GM18520 (cell line): ENCODE measurements around the gene VPS72.

Experiments
- ATAC-seq: cut with Tn5 transposase; IDR thresholded peaks from one replicate; pipeline ENCODE4 v1.9.1; 2021; ENCODE audit not compliant: unreplicated experiment

Gene VPS72

GRCh38 chr1:151146072-151146411 lies 44.0 kb downstream of the VPS72 start:
- no peak for ATAC-seq

DNA sequence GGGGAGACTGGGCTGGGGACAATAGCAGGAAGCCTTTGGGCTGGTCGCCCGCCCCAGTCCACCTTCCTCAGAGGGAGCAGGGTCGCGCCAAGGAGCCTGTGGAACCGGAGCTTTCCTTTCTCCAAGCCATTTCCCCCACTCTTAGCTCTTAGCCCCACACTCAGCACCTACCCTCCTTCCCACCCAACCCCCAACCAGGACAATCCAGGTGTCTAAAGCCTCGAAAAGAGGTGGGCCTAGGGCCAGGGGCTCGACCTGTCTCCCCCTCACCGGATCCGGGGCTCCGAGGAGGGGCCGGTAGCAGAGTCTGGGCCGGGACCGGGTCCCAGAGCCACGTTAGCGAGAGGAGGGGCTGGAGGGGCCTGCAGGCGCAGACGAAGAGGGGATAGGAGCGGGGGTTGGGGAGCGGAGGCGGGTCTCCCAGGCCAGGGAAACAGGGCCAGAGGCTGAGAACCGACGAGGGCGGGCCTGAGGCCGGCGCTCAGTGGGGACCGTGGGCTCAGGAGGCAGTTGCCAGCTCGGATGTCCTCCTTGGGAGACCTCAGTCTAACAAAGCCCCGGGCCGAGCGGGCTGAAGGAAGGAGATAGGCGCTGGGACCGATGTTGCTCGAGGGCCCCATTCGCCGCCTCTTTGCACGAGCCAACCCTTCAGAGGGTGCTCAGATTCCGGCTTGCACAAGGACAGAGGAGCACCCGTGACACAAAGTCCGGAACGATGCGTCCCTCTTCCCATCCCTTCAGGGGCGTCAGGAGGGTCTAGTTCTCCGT lies 44.5 kb downstream of the VPS72 start:
- no peak for ATAC-seq

- no peak for ATAC-seq
Observed at GRCh38 chr1:151144474-151145303, 45.3 kb downstream of the VPS72 start.

- no peak for ATAC-seq
Observed at GRCh38 chr1:151143986-151144385, 46.0 kb downstream of the VPS72 start.

DNA sequence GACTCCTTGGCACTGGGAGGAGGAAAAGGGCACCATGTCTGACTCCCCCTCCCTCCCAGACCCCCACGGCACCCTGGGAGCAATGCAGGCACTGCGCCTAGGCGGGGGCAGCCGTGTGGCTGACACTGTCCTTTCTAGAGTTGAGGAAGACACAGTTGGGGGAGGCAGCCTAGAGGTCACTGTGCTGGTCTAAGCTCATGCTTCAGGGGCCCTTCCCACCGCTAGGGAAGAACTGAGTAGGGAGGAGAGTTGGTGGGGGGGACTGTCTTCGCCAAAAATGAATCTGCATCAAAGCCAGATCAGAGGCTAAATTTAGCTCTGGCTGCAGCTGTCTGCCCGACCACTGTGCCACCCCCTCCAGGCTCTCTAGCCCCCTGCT lies 47.0 kb downstream of the VPS72 start:
- ATAC-seq: no peak

DNA sequence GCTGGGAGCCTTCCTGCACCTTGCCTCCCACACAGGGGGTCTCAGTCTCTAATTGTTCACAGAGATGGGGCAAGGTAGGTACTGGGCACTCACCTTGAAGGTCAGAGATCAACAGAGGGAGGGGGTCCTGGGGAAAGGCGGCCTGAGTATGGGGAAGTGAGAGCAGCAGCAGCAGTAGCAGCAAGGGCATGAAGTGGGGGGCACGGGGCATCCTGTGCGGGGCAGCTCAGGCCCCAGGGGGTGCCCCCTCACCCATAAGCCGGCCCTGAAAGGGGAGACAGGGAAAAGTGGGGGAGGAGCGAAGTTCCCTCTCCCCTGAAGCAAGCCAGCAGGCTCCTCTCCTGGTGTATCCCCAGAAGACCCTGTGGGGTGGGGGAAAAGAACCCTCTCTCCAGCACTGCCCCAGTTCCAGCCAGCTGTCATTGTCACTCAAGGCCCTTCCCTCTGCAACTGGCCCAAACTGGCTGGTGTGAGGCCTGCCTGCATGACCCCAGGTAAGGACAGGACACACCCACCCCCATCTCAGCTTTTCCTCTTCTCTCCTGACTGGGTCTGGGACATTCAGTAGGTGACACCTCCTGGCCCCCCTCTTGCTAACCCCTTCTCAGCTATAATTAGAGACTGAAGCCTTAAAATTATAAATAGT lies 47.5 kb downstream of the VPS72 start:
- ATAC-seq: no peak

DNA sequence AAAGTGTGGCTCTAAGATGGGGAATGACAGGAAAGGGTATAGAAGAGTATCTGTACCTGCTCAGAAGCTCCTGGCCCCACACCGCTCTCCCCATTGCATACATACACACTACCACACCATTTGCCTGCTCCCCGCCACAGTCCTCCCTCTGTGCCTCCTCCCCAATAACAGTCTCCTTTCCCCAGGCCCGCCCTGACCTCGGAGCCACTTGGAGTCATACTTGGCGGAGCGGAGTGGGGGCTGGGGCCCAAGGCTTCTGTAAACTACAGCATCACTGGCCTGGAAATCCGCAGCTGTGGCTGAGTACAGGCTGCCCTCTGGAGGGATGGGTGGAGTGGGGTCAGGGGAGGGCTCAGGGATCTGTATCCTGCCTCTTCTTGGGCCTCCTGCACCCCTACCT lies 52.2 kb downstream of the VPS72 start:
- ATAC-seq: no peak

DNA sequence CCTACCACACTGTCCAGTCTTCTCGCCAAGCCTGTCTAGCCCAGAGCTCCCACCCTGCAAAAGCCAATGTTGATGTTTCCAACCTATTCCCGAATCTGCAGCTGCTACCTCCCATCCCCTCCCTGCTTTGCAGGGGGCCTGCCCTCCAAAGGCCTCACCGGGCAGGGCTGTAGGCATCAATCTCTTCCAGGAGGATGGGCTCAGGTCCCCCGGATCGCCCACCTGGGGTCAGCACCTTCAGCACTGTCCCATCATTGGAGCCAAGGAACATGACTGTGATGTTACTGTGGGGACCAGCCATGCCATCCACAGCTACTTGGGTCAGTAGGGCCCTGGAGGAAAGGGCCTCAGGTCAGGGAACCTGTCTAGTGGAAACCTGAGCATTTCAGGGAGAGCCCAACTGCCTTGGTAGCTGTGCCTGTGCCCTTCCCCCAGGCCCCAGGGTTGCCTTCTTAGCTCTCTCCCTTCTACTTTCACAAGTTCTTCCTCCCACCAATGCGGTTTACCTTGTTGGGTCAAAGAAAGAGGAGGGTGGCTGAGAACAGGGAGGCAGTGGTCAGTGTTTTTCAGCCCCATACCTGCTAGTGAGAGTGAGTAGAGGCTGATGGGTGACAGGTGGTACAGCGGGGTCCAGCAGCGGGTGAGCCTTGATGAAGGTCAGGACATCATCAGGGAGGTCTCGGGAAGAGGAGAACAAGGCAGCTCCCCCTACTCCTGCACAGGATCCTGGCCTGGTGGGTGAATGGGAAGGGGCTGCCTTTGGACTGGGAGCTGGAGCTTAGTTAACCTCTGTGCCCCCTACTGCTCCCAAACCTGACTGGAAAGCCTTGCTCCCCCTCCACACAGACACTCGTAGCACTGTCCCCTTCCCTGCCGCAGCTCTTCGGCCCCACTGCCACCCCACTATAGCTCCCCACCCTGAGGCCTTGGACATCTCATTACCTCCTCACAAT lies 54.3 kb downstream of the VPS72 start:
- ATAC-seq: no peak

GRCh38 chr1:151134991-151135390 lies 55.0 kb downstream of the VPS72 start:
- ATAC-seq: no peak

- no peak for ATAC-seq
Observed at GRCh38 chr1:151134396-151134795, 55.6 kb downstream of the VPS72 start.

GRCh38 chr1:151133018-151133806 lies 56.8 kb downstream of the VPS72 start:
- no peak for ATAC-seq

- ATAC-seq: no peak
Observed at GRCh38 chr1:151132335-151133017, 57.5 kb downstream of the VPS72 start.

GRCh38 chr1:151131701-151132334 lies 58.2 kb downstream of the VPS72 start:
- no peak for ATAC-seq

- no peak for ATAC-seq
Observed at GRCh38 chr1:151130987-151131586, 58.9 kb downstream of the VPS72 start.

GRCh38 chr1:151128800-151129199 lies 61.2 kb downstream of the VPS72 start:
- ATAC-seq: no peak
